GM19043 (cell line): ENCODE data around the gene ZNF155.
A peak's percentile ranks its signal among the peaks of the same experiment; 100 is the strongest.

ENCODE experiments used
- ATAC-seq: cut with Tn5 transposase; IDR thresholded peaks from one replicate; pipeline ENCODE4 v1.9.1; 2021; ENCODE audit warnings: low read depth; ENCODE audit not compliant: unreplicated experiment

Gene ZNF155

DNA sequence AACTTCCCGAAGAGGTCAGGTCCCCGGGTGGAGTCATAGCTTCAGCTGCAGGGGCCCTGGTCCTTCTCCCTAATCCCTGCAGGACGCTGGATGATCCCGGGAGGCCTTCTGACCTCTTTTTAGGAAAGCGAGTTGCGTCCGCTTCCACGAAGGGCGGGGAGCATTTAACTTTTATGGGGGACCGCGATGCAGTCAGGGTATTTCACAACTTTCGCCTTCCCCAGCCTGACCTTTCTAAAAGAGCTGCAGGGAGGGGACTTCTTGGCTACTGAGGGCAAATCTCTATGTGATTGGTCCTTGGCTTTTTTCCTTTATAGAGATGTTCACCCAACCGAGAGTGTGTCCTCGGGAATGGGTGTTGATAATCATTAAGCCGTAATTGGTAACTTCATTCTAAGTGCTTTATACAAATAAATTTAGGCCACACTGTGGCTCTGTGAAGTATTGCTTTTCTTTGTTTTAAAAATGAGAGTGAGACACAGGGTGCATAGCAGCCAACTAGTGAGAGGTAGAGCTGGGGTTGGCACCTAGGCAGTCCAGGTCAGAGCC, 19.5 kb downstream of the ZNF155 start:
- no peak for ATAC-seq

GRCh38 chr19:44005973-44006372, 22.0 kb downstream of the ZNF155 start:
- no peak for ATAC-seq

DNA sequence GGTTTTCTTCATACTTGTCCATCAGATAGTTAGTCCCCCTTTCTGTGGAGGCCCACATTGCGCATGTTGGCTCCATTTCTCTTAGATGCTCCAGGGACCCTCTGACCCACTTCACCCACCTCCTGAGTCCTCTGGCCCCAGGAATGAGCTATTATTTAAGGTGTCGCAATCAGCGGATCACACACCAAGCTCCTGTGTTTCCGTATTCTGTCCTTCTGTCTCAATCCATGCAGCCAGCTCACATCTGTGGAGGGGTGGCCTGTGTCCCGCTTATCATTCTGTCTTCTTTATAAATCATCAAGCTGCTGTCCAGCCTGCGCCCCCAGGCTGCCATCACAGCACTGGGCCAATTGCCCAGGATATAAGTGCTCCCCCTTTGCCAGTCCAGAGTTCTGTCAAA, 23.5 kb downstream of the ZNF155 start:
- ATAC-seq = no peak

GRCh38 chr19:44010468-44010867, 26.5 kb downstream of the ZNF155 start:
- no peak for ATAC-seq

GRCh38 chr19:44019498-44019897, 35.5 kb downstream of the ZNF155 start:
- ATAC-seq = no peak

- no peak for ATAC-seq
Measured at GRCh38 chr19:44021221-44021620, 37.2 kb downstream of the ZNF155 start.

- no peak for ATAC-seq
Measured at GRCh38 chr19:44024900-44025216, 40.9 kb downstream of the ZNF155 start.

DNA sequence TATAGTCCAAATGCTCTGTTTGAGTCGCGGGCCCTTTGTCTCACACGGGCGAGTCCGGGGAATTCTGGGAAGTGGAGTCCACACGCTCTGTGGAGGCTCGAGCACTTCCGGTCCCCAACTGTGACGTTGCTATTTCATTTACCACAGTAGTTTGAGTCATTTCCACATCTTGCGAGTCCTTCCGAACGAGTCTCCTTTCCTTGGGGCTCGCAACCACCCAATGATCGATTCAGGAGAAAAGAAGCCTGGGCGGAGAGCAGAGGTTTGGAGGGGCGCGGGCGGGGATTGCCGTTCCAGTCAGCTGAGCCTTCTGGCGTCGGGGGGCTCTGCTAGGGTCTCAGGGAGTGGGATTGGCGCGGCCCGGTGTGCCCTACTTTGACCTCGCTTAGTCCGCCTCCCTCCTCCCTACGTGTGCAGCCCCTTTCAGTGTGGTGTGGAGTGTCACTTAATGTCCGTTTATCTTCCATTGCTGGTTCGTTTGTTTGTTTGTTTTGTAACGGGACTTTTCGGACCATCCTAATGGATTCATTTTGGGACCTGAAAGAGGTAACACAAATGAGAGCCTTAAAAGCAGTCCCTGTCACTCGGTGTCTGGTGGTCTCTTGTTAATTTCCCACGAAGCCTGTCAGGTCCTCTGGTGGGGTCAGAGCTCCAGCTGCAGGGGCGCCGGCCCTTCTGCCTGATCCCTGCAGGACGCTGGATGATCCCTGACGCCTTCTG, 41.4 kb downstream of the ZNF155 start, which contains the start of gene ZNF222:
Gene ZNF222 (plus strand): TSS at position 163 of the 720 bp plus-strand sequence. CDS start 58 bp downstream, at position 221.
- ATAC-seq = peak; percentile 94

DNA sequence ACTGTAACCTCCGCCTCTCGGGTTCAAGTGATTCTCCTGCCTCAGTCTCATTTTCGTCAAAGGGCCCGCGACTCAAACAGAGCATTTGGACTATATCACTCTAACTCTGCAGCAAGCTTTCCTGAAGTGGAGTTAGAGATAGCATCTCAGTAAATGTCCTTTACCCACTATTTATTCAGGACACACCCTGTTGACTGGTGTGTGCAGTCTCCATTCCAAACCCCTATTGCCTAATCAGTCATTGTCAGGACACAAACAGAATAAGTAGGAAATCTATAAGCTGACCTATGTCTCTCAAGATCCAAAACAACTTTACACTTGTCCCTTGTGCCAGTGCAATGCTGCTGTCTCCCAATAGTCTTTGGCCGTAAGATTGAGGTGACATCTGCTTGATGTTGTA, 42.6 kb downstream of the ZNF155 start:
- ATAC-seq = no peak

- ATAC-seq = no peak
Measured at GRCh38 chr19:44032001-44032610, 48.1 kb downstream of the ZNF155 start.

- ATAC-seq = no peak
Measured at GRCh38 chr19:44042147-44042546, 58.2 kb downstream of the ZNF155 start.
